D721Med (cell line): ENCODE results near the gene BTRC.
A peak's percentile ranks its signal among the peaks of the same experiment; 100 is the strongest.

Source experiments
- DNase-seq: peaks from one replicate; pipeline ENCODE4 v3.0.0; 2011; ENCODE audit warnings: low spot score; ENCODE audit not compliant: insufficient read length
- FAIRE-seq: peaks from 2 replicates; lab custom pipeline; 2011; peaks lifted over from hg19 to GRCh38; lab: Jason Lieb, UNC
- CTCF ChIP-seq: IDR thresholded peaks from 2 replicates; pipeline ENCODE4 v1.5.1; 2012; ENCODE audit warnings: mild to moderate bottlenecking, control low read depth; ENCODE audit not compliant: insufficient read depth; ENCODE audit errors: missing control alignments

The BTRC gene

DNA sequence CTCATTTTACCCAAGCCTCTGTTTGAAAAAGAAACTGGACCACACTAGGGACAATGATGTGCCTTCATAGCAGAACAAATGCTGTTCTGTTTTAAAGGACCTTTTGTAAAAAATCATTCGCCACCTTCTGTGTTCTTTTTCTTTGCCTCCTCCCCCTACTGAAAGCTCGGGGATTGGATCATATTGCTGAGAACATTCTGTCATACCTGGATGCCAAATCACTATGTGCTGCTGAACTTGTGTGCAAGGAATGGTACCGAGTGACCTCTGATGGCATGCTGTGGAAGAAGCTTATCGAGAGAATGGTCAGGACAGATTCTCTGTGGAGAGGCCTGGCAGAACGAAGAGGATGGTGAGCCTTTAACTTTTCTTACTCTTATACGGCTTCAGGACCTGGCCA is 171.9 kb downstream of the BTRC start:
- FAIRE-seq (no peak), DNase-seq (no peak)
- TF ChIP-seq CTCF: no peak

GRCh38 chr10:101529207-101529606 is 175.2 kb downstream of the BTRC start:
- FAIRE-seq (no peak), DNase-seq (no peak)
- no peak for TF ChIP-seq CTCF

- no peak for TF ChIP-seq CTCF
- no peak for FAIRE-seq
- no peak for DNase-seq
Measured at GRCh38 chr10:101529725-101530553, 176.0 kb downstream of the BTRC start.

DNA sequence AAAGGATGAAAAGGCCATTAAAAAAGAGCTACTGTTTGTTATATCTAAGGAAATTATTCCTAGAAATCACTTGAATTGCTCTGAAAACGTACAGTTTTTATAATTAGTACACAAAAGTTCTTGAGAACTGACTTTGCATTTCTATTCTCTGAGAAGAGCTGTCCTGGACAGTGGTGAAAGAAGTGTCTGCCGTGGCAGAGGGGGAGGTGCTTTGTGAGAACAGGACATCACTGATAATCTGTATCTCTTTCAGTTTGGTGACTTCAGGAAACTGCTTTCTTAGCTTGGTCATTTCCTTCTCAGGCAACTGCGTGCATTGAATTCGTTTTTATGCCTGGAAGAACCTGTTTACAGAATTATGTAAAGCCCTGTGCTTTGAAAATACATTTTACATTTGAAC is 182.0 kb downstream of the BTRC start:
- FAIRE-seq (no peak), DNase-seq (no peak)
- TF ChIP-seq CTCF: no peak

- no peak for DNase-seq
- TF ChIP-seq CTCF: peak; percentile 52
- FAIRE-seq: peak; percentile 16
Measured at GRCh38 chr10:101536800-101537199, 182.8 kb downstream of the BTRC start.

GRCh38 chr10:101538446-101538845 is 184.5 kb downstream of the BTRC start:
- FAIRE-seq (no peak), DNase-seq (no peak)
- TF ChIP-seq CTCF: no peak

GRCh38 chr10:101545898-101546297 is 191.9 kb downstream of the BTRC start:
- FAIRE-seq (no peak), DNase-seq (no peak)
- TF ChIP-seq CTCF: no peak
